Sigmoid colon (tissue), 7 donors: ENCODE data around the gene EHD4. TPM values are rescaled to one million over a fixed set of nuclear protein-coding genes. Genes with fewer than 3 reads are reported as not detected.

ENCODE experiments used
- DNase-seq: peaks from one replicate; pipeline ENCODE4 v3.0.0-alpha.2; 2019
- H3K27ac ChIP-seq, 4 donors: fragments of 200-600 bp; sonication (generic); one replicate each; pipeline ENCODE4 v1.5.1; 2016 to 2019; ENCODE audit warnings: mild to moderate bottlenecking in 1 of 4
- H3K27me3 ChIP-seq, 3 donors: fragments of 200-600 bp; sonication (generic); one replicate each; pipeline ENCODE4 v1.5.1; 2019; ENCODE audit warnings: mild to moderate bottlenecking in 1 of 3
- H3K36me3 ChIP-seq, 4 donors: fragments of 200-600 bp; sonication (generic); one replicate each; pipeline ENCODE4 v1.5.1; 2016 to 2019
- H3K4me1 ChIP-seq, 4 donors: fragments of 200-600 bp; sonication (generic); one replicate each; pipeline ENCODE4 v1.5.1; 2017 to 2019
- H3K4me3 ChIP-seq, 4 donors: fragments of 200-600 bp; sonication (generic); one replicate each; pipeline ENCODE4 v1.5.1; 2017 to 2019; ENCODE audit warnings: mild to moderate bottlenecking in 2 of 4, moderate library complexity in 1 of 4
- H3K9me3 ChIP-seq, 4 donors: fragments of 200-600 bp in 3 of 4; sonication (generic) in 3 of 4; one replicate each; pipeline versions ENCODE4 v1.5.1 to v1.6.1; 2013 to 2019
- EP300 ChIP-seq, 4 donors: sonication (generic); formaldehyde crosslinking; IDR thresholded peaks; one replicate each; pipeline ENCODE4 v1.6.1; 2017; ENCODE audit warnings: antibody characterized with exemption in 4 of 4
- POLR2A ChIP-seq, 2 donors: fragments of 450-650 bp; IDR thresholded peaks; one replicate each; pipeline ENCODE4 v1.6.1; 2016; ENCODE audit warnings: antibody characterized with exemption in 2 of 2, mild to moderate bottlenecking in 2 of 2, moderate library complexity in 2 of 2
- POLR2AphosphoS5 ChIP-seq, 4 donors: sonication (generic); formaldehyde crosslinking; IDR thresholded peaks; one replicate each; pipeline ENCODE4 v1.6.1; 2017; ENCODE audit warnings: antibody characterized with exemption in 4 of 4
- WGBS, 2 donors: extraction: QIAGEN DNeasy Blood & Tissue Kit; methylation state at CpG; one replicate each; pipeline ENCODE4 v1.1.7; 2013; 5-methylcytosine and 5-hydroxymethylcytosine counted together
- intact Hi-C: fragments of 100-400 bp; cut with DNase I; formaldehyde crosslinking; loops from one replicate; pipeline ENCODE4 v1.15.1; 2023
- polyA plus RNA-seq, 3 donors: library from polyadenylated mRNA; stranded (reverse); fragments of 200-250 nt; gene quantifications; one replicate each; pipeline ENCODE4 v1.2.3, GENCODE V29; 2013
- total RNA-seq, 4 donors: library from RNA; depleted of rRNA; stranded (reverse); fragments of >200 nt; gene quantifications; one replicate each; pipeline ENCODE4 v1.1.0, GENCODE V29; 2016
- TF ChIP-seq, protein P1 (sequence below), 4 experiments: fragments of 450-650 bp in 3 of 4; fragments of 200-600 bp in 1 of 4; IDR thresholded peaks; one replicate each; pipeline ENCODE4 v1.5.1; 2016 to 2019; ENCODE audit warnings: antibody characterized with exemption in 4 of 4, mild to moderate bottlenecking in 3 of 4, moderate library complexity in 2 of 4
- donor health status: healthy with polysubstance abuse.
- donor health status: Bipolar disorder and iron deficiency.
- donor health status: healthy.

Gene EHD4
- total and polyA plus RNA-seq, 7 donors = 8.9 to 37.0 (median 13.0) TPM

DNA sequence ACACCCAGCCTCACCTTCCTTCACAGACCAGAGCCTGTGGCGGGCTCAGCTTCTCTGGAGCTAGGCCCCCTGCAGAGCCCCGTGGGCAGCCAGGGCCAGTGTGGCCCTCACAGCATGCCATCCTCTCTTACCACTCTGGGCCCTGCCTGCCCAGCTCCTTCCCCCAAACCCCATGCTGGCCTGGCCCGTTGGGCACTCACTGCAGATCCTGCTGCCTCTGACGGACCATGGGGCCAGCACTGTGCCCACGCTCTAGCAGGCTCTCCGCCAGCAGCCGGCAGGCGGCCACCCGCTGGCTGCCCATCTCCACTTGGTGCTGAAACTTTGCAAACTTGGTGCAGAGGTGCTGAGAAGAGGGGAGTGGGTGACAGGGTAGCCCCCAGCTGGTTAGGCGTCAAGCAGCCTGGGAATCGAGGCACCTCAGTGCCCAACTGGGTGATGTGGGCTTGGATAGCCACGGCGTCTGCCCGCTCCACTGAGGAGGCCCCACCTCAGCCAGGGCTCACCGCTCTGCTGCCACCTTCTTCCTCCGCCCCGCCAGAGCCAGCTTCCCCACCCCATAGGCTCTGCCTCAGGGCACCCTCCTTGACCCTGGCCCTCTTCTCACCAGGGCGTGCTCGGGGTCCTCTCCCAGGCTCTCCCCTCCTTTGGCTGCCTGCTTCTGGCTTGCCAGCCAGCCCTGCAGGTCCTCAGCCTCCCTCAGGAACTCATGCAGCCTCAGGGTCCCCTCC, 101.0 kb downstream of the EHD4 start:
- no peak overlapping the region for H3K27ac ChIP-seq
- intact Hi-C loops = no loop called here

DNA sequence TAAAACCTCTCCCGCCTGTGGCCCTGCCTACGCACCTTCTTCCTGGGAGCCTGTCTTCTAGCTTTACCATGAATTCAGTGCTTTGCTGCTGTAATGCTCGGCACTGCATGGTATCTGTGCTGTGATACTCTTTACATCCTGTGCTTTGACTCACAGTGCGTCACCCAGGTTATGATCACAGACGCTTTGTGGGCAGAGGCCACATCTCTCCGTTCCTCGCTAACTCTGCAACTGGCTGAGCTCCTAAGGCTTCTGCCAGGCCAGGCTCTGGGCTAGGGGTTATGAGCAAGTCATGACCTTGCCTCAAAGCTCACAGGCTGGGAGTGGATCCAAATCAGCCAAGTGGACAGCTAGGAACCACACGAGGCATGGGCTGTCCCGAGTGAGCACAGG, 101.7 kb downstream of the EHD4 start:
- 71 to 83% methylated on average over 9 of the region's 9 CpGs for WGBS, 2 donors
- no peak for DNase-seq
- no peak overlapping the region for H3K27ac ChIP-seq
- H3K4me3 ChIP-seq = no peak overlapping the region
- intact Hi-C loops = no loop called here
- H3K36me3 ChIP-seq = no peaks in the 10 kb centered on the region
- H3K4me1 ChIP-seq = no peaks in the 10 kb centered on the region
- no peaks in the 10 kb centered on the region for H3K9me3 ChIP-seq
- TF ChIP-seq, protein P1, sequence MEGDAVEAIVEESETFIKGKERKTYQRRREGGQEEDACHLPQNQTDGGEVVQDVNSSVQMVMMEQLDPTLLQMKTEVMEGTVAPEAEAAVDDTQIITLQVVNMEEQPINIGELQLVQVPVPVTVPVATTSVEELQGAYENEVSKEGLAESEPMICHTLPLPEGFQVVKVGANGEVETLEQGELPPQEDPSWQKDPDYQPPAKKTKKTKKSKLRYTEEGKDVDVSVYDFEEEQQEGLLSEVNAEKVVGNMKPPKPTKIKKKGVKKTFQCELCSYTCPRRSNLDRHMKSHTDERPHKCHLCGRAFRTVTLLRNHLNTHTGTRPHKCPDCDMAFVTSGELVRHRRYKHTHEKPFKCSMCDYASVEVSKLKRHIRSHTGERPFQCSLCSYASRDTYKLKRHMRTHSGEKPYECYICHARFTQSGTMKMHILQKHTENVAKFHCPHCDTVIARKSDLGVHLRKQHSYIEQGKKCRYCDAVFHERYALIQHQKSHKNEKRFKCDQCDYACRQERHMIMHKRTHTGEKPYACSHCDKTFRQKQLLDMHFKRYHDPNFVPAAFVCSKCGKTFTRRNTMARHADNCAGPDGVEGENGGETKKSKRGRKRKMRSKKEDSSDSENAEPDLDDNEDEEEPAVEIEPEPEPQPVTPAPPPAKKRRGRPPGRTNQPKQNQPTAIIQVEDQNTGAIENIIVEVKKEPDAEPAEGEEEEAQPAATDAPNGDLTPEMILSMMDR (IDR thresholded peaks at IDR 0.05) = no peak
- TF ChIP-seq POLR2A (IDR thresholded peaks at IDR 0.05) = no peak
- no peak for TF ChIP-seq EP300 (IDR thresholded peaks at IDR 0.05)
- no peak for TF ChIP-seq POLR2AphosphoS5 (IDR thresholded peaks at IDR 0.05)
- H3K27me3 ChIP-seq = no peaks in the 10 kb centered on the region

More for the DNA sequence above, 101.0 kb downstream of the EHD4 start:
- no peak for DNase-seq
- no peak overlapping the region for H3K4me3 ChIP-seq
- H3K4me1 ChIP-seq = no peaks in the 10 kb centered on the region
- H3K9me3 ChIP-seq = no peaks in the 10 kb centered on the region
- WGBS, 2 donors = 90 to 95% methylated on average over 19 of the region's 19 CpGs
- H3K27me3 ChIP-seq = no peaks in the 10 kb centered on the region
- H3K36me3 ChIP-seq = no peaks in the 10 kb centered on the region
- TF ChIP-seq EP300 (IDR thresholded peaks at IDR 0.05) (no peak), POLR2A (IDR thresholded peaks at IDR 0.05) (no peak), POLR2AphosphoS5 (IDR thresholded peaks at IDR 0.05) (no peak)
- TF ChIP-seq, protein P1 (IDR thresholded peaks at IDR 0.05) = no peak

DNA sequence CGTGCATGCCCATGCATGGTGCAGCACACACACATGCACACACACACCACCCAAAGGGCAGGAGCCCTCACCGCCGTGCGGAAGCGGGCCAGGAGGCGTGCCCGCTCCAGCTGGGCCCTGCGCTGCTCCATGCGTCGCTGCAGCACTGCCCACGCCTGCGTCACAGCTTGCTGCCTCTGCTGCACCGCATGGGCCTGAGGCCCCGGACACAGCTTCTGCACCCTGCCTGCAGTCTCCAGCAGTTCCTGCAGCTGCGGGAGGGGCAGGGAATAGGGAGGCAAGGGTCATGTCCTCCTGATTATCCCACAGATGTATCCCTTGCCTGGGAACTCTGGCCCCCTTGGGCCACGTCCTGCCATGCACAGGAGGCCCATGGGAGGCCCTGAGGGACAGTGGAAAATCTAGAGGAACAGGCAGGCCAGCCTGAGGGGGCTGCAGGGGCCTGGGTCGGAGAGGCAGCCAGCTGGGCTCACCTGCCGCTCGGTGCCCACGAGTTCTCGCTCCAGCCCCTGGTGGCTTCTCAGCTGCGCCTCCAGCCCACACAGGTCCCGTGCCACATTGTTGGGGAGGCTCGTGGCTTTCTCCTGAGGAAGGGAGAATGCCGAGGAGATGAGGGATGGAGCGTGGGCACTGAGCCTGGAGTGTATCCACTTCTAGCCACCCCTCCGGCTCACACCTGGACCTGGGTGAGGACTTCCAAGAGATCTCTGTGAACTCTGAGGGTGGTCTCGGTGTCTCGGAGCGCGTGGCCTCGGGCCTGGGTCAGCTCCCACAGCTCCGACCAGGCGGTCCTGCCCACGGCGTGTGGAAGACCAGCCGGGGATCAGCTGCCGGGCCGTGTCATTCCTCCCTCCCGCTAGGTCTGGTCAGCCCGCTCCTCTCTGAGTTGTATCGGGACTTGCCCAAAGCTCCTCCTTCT, 102.3 kb downstream of the EHD4 start:
- Histone ChIP-seq H3K27me3 (no peaks in the 10 kb centered on the region), H3K9me3 (no peaks in the 10 kb centered on the region), H3K27ac (no peak overlapping the region), H3K36me3 (no peaks in the 10 kb centered on the region), H3K4me3 (no peak overlapping the region), H3K4me1 (no peaks in the 10 kb centered on the region)
- intact Hi-C loops = no loop called here
- 88 to 90% methylated on average over 42 of the region's 42 CpGs for WGBS, 2 donors
- TF ChIP-seq POLR2AphosphoS5 (IDR thresholded peaks at IDR 0.05) (no peak), POLR2A (IDR thresholded peaks at IDR 0.05) (no peak), EP300 (IDR thresholded peaks at IDR 0.05) (no peak)
- TF ChIP-seq, protein P1 (IDR thresholded peaks at IDR 0.05) = no peak
- DNase-seq = no peak

DNA sequence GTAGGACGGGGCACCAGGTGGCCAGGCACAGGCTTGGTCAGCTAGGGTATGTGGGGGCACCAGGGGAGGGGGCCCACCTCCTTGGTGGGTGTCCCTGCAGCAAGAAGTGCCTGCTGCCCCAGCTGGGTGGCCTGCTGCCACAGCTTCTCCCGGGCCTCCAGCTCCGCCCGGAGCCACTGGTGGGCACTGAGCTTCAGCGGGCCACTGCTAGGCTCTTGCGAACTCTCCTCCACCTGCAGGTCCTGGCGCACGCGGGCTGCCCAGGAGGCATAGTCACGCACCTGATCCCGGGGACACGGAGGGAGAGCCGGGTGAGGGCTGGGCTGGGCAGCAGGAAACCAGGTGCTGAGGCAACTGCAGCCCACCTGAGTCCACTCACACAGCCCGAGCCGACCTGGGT, 104.0 kb downstream of the EHD4 start:
- Histone ChIP-seq H3K36me3 (no peaks in the 10 kb centered on the region), H3K4me1 (no peaks in the 10 kb centered on the region), H3K4me3 (no peak overlapping the region), H3K27me3 (no peaks in the 10 kb centered on the region), H3K27ac (no peak overlapping the region), H3K9me3 (no peaks in the 10 kb centered on the region)
- WGBS, 2 donors = 89 to 94% methylated on average over 15 of the region's 15 CpGs
- intact Hi-C loops = no loop called here
- no peak for DNase-seq
- TF ChIP-seq, protein P1 (IDR thresholded peaks at IDR 0.05) = no peak
- TF ChIP-seq EP300 (IDR thresholded peaks at IDR 0.05) (no peak), POLR2AphosphoS5 (IDR thresholded peaks at IDR 0.05) (no peak), POLR2A (IDR thresholded peaks at IDR 0.05) (no peak)
